ENCODE data around the gene HCLS1. TPM values are rescaled to one million over a fixed set of nuclear protein-coding genes. Genes with fewer than 3 reads are reported as not detected.
"Not testable (repeated sequence)": the region's sequence is repeated elsewhere in the genome, so short reads cannot be mapped to it uniquely, and the experiment has no call there.

HCLS1 gene
- polyA plus RNA-seq, 1 of the 3 experiments (the other 2 are of a cell fraction) = 0.23 TPM

- TF ChIP-seq PBX3 (IDR thresholded peaks at IDR 0.05) (no peak), MXI1 (IDR thresholded peaks at IDR 0.05; ENCODE audit: low read depth, low read length) (no peak), SMC3 (IDR thresholded peaks at IDR 0.05; ENCODE audit: low read depth, low read length) (no peak), JUND (IDR thresholded peaks at IDR 0.05) (no peak), NFIC (IDR thresholded peaks at IDR 0.05; ENCODE audit: borderline replicate concordance) (no peak)
- TF ChIP-seq, protein P1, sequence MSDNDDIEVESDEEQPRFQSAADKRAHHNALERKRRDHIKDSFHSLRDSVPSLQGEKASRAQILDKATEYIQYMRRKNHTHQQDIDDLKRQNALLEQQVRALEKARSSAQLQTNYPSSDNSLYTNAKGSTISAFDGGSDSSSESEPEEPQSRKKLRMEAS (IDR thresholded peaks at IDR 0.05; ENCODE audit: low read depth) = no peak
Observed at GRCh38 chr3:121690777-121691405, 30.2 kb upstream of the HCLS1 start (continued).

GRCh38 chr3:121688747-121689146 is 28.0 kb upstream of the HCLS1 start:
- POLR2A ChIA-PET; H3K79me2 ChIP-seq (ENCODE audit: insufficient read depth); DNase-seq; H3K27ac ChIP-seq (ENCODE audit: low read depth in 2 of 2, low read length in 1 of 2); H2AFZ ChIP-seq (ENCODE audit: low read depth); H3K27me3 ChIP-seq (ENCODE audit: insufficient read depth); H3K4me2 ChIP-seq; CTCF ChIA-PET; H3K9me3 ChIP-seq; H4K20me1 ChIP-seq (ENCODE audit: insufficient read depth); H3K4me1 ChIP-seq (ENCODE audit: control insufficient read depth in 1 of 2, insufficient read depth in 2 of 2, low read depth in 1 of 2, low read length in 1 of 2); H3K9ac ChIP-seq; H3K4me3 ChIP-seq (ENCODE audit: low read depth in 2 of 2, low read length in 1 of 2); H3K9me2 ChIP-seq; H3F3A ChIP-seq (replicated peaks; ENCODE audit: insufficient read depth): not testable (repeated sequence)
- peaks cover 52 to 56% of the 10 kb centered on the region in 2 experiments for H3K36me3 ChIP-seq (replicated peaks in 1 of 2; ENCODE audit: control insufficient read depth in 1 of 2, insufficient read depth in 2 of 2, low read length in 1 of 2)
- 87% methylated on average over 12 of the region's 31 CpGs for WGBS (ENCODE audit: low lambda C conversion rate)

DNA sequence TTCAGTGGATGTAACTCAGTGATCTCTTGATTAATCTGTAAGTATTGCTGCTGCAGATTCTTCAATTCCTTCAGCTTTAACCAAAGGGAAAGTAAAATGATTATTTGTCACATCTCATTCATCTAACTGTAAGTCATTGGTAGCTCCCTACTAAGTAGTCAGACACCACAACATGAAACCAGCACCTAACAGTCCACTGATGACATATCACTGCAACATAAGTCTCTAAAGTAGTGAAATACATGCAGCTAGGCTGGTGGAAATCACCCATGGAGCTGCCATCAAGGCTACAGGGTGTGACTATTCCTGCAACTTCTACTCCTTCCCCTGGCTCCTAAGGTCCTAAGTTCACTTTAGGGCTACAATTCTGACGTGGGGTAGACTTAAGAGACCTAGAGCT is 21.1 kb upstream of the HCLS1 start:
- Histone ChIP-seq H4K20me1 (ENCODE audit: insufficient read depth) (no peaks in the 10 kb centered on the region), H3K4me2 (no peak overlapping the region), H3K4me1 (ENCODE audit: control insufficient read depth in 1 of 2, insufficient read depth in 2 of 2, low read depth in 1 of 2, low read length in 1 of 2) (no peaks in the 10 kb centered on the region), H3F3A (replicated peaks; ENCODE audit: insufficient read depth) (no peaks in the 10 kb centered on the region), H3K27ac (ENCODE audit: low read depth in 2 of 2, low read length in 1 of 2) (no peak overlapping the region), H3K36me3 (replicated peaks in 1 of 2; ENCODE audit: control insufficient read depth in 1 of 2, insufficient read depth in 2 of 2, low read length in 1 of 2) (peaks cover 72 to 74% of the 10 kb centered on the region in 2 experiments), H3K9me3 (no peaks in the 10 kb centered on the region), H3K79me2 (ENCODE audit: insufficient read depth) (no peaks in the 10 kb centered on the region; the same call in 1 of the 2 replicates), H2AFZ (ENCODE audit: low read depth) (no peak overlapping the region), H3K27me3 (ENCODE audit: insufficient read depth) (no peaks in the 10 kb centered on the region), H3K9ac (no peak overlapping the region), H3K9me2 (no peaks in the 10 kb centered on the region), H3K4me3 (ENCODE audit: low read depth in 2 of 2, low read length in 1 of 2) (no peak overlapping the region)
- no peak for DNase-seq
- ChIA-PET CTCF (interaction anchor here (1.3 kb wide), 2 partner anchors 10 to 14 kb away, joined by 3 to 5 read pairs; no protein-coding TSS in a partner anchor), POLR2A (no interaction called here)
- 100% methylated on average over 1 of the region's 1 CpG for WGBS (ENCODE audit: low lambda C conversion rate)
- TF ChIP-seq MEF2A (IDR thresholded peaks at IDR 0.05; ENCODE audit: borderline replicate concordance, low read depth) (no peak), PBX3 (IDR thresholded peaks at IDR 0.05) (no peak), GABPA (IDR thresholded peaks at IDR 0.05; ENCODE audit: low read depth) (no peak), RXRA (IDR thresholded peaks at IDR 0.05; ENCODE audit: borderline replicate concordance, low read depth) (no peak), TCF12 (IDR thresholded peaks at IDR 0.05) (no peak), NRF1 (IDR thresholded peaks at IDR 0.05; ENCODE audit: low read depth, low read length) (no peak), JUND (IDR thresholded peaks at IDR 0.05) (no peak), POLR2AphosphoS5 (IDR thresholded peaks at IDR 0.05; ENCODE audit: low read depth, low read length) (no peak), SMC3 (IDR thresholded peaks at IDR 0.05; ENCODE audit: low read depth, low read length) (no peak), ZBTB33 (IDR thresholded peaks at IDR 0.05; ENCODE audit: borderline replicate concordance, low read depth) (no peak), USF1 (IDR thresholded peaks at IDR 0.05; ENCODE audit: borderline replicate concordance, low read depth) (no peak)
- TF ChIP-seq, protein P2, sequence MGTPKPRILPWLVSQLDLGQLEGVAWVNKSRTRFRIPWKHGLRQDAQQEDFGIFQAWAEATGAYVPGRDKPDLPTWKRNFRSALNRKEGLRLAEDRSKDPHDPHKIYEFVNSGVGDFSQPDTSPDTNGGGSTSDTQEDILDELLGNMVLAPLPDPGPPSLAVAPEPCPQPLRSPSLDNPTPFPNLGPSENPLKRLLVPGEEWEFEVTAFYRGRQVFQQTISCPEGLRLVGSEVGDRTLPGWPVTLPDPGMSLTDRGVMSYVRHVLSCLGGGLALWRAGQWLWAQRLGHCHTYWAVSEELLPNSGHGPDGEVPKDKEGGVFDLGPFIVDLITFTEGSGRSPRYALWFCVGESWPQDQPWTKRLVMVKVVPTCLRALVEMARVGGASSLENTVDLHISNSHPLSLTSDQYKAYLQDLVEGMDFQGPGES (IDR thresholded peaks at IDR 0.05; ENCODE audit: low read depth, low read length) = no peak
- TF ChIP-seq, protein P3, sequence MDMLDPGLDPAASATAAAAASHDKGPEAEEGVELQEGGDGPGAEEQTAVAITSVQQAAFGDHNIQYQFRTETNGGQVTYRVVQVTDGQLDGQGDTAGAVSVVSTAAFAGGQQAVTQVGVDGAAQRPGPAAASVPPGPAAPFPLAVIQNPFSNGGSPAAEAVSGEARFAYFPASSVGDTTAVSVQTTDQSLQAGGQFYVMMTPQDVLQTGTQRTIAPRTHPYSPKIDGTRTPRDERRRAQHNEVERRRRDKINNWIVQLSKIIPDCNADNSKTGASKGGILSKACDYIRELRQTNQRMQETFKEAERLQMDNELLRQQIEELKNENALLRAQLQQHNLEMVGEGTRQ (IDR thresholded peaks at IDR 0.05; ENCODE audit: borderline replicate concordance, low read depth, low read length) = no peak
